Osteocyte (in vitro differentiated cells): ENCODE data around the gene NMRAL1. TPM values are rescaled to one million over a fixed set of nuclear protein-coding genes. Genes with fewer than 3 reads are reported as not detected.

Experiments used
- DNase-seq: peaks from one replicate; pipeline ENCODE4 v3.0.0; 2021; ENCODE audit warnings: mixed read lengths; ENCODE audit not compliant: unreplicated experiment; ENCODE audit errors: extremely low spot score
- H3K27ac Mint-ChIP-seq: one replicate; pipeline ENCODE4 v1.8.0; 2021; ENCODE audit warnings: mild to moderate bottlenecking, mixed read lengths; ENCODE audit not compliant: unreplicated experiment
- H3K27me3 Mint-ChIP-seq: one replicate; pipeline ENCODE4 v1.8.0; 2021; ENCODE audit warnings: mixed read lengths; ENCODE audit not compliant: unreplicated experiment
- H3K36me3 Mint-ChIP-seq: one replicate; pipeline ENCODE4 v1.8.0; 2021; ENCODE audit warnings: mixed read lengths; ENCODE audit not compliant: unreplicated experiment
- H3K4me1 Mint-ChIP-seq: one replicate; pipeline ENCODE4 v1.8.0; 2021; ENCODE audit warnings: mixed read lengths; ENCODE audit not compliant: unreplicated experiment
- H3K4me3 Mint-ChIP-seq: one replicate; pipeline ENCODE4 v1.8.0; 2021; ENCODE audit warnings: mild to moderate bottlenecking, moderate library complexity, mixed read lengths; ENCODE audit not compliant: unreplicated experiment
- H3K9me3 Mint-ChIP-seq: one replicate; pipeline ENCODE4 v1.8.0; 2021; ENCODE audit warnings: mixed read lengths; ENCODE audit not compliant: unreplicated experiment
- total RNA-seq: library from RNA; stranded (reverse); gene quantifications from 2 replicates; pipeline ENCODE4 v1.2.1, GENCODE V29; 2021
- TF ChIP-seq, protein P1 (sequence below): fragments of 200-600 bp; sonication (generic); IDR thresholded peaks from 2 replicates; pipeline ENCODE4 v1.5.0; 2021; ENCODE audit warnings: antibody characterized with exemption, mild to moderate bottlenecking, moderate library complexity

Gene NMRAL1
- total RNA-seq, 1 donor from 2014 or later = 55.0 TPM

DNA sequence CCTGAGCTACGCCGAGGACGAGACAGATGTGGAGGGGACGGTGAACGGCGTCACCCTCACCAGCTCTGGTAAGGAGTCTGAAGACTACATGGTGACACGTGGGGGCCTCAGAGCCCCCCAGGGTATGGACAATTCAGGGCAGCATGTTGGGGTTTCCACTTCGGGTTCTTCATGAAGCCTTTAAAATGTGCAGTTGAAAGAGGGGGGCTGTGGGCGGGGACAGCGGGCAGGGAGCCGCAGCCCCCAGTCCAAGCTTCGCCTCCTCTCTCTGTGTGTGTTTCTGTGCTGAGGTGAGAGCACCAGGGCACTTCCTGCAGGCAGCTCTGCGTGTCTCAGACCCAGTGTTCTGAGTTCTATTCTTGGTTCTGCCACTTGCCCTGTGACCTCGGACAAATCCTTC lies 24.0 kb downstream of the NMRAL1 start:
- Mint-ChIP-seq H3K36me3 (peaks cover 40% of the 10 kb centered on the region), H3K4me3 (no peak overlapping the region), H3K4me1 (no peaks in the 10 kb centered on the region), H3K9me3 (no peaks in the 10 kb centered on the region), H3K27me3 (no peaks in the 10 kb centered on the region), H3K27ac (no peak overlapping the region)
- TF ChIP-seq, protein P1, sequence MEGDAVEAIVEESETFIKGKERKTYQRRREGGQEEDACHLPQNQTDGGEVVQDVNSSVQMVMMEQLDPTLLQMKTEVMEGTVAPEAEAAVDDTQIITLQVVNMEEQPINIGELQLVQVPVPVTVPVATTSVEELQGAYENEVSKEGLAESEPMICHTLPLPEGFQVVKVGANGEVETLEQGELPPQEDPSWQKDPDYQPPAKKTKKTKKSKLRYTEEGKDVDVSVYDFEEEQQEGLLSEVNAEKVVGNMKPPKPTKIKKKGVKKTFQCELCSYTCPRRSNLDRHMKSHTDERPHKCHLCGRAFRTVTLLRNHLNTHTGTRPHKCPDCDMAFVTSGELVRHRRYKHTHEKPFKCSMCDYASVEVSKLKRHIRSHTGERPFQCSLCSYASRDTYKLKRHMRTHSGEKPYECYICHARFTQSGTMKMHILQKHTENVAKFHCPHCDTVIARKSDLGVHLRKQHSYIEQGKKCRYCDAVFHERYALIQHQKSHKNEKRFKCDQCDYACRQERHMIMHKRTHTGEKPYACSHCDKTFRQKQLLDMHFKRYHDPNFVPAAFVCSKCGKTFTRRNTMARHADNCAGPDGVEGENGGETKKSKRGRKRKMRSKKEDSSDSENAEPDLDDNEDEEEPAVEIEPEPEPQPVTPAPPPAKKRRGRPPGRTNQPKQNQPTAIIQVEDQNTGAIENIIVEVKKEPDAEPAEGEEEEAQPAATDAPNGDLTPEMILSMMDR = no peak
- no peak for DNase-seq

- no peaks in the 10 kb centered on the region for H3K4me1 Mint-ChIP-seq
- no peak overlapping the region for H3K27ac Mint-ChIP-seq
- no peaks in the 10 kb centered on the region for H3K27me3 Mint-ChIP-seq
- H3K36me3 Mint-ChIP-seq = peaks cover 53% of the 10 kb centered on the region
- H3K9me3 Mint-ChIP-seq = no peaks in the 10 kb centered on the region
- DNase-seq = no peak
- TF ChIP-seq, protein P1 = no peak
- H3K4me3 Mint-ChIP-seq = no peak overlapping the region
Observed at GRCh38 chr16:4443986-4444385, 30.4 kb downstream of the NMRAL1 start.

- Mint-ChIP-seq H3K27me3 (no peaks in the 10 kb centered on the region), H3K4me1 (no peaks in the 10 kb centered on the region), H3K36me3 (peaks cover 52% of the 10 kb centered on the region), H3K4me3 (no peak overlapping the region), H3K9me3 (no peaks in the 10 kb centered on the region), H3K27ac (no peak overlapping the region)
- TF ChIP-seq, protein P1 = no peak
- no peak for DNase-seq
Observed at GRCh38 chr16:4443271-4443670, 31.2 kb downstream of the NMRAL1 start.

- Mint-ChIP-seq H3K9me3 (no peaks in the 10 kb centered on the region), H3K36me3 (peaks cover 52% of the 10 kb centered on the region), H3K27me3 (no peaks in the 10 kb centered on the region), H3K4me3 (no peak overlapping the region), H3K27ac (no peak overlapping the region), H3K4me1 (no peaks in the 10 kb centered on the region)
- no peak for DNase-seq
- TF ChIP-seq, protein P1 = no peak
Observed at GRCh38 chr16:4442371-4442770, 32.1 kb downstream of the NMRAL1 start.

- DNase-seq = no peak
- Mint-ChIP-seq H3K9me3 (no peaks in the 10 kb centered on the region), H3K4me1 (no peaks in the 10 kb centered on the region), H3K27ac (no peak overlapping the region), H3K4me3 (no peak overlapping the region), H3K27me3 (no peaks in the 10 kb centered on the region), H3K36me3 (peaks cover 37% of the 10 kb centered on the region)
- TF ChIP-seq, protein P1 = no peak
Observed at GRCh38 chr16:4437366-4437765, 37.1 kb downstream of the NMRAL1 start.
